Stimulated activated CD8-positive, alpha-beta memory T cell treated with anti-CD3 and anti-CD28 coated beads, Interleukin-4, amount 100 ng/mL, for 4 hours (primary cell): ENCODE data around the gene SH2D7.

Experiments used
- DNase-seq, 2 donors: peaks; one replicate each; pipeline ENCODE4 v3.0.0-alpha.2; 2020; ENCODE audit warnings: low read depth in 2 of 2, low spot score in 1 of 2

SH2D7 gene

DNA sequence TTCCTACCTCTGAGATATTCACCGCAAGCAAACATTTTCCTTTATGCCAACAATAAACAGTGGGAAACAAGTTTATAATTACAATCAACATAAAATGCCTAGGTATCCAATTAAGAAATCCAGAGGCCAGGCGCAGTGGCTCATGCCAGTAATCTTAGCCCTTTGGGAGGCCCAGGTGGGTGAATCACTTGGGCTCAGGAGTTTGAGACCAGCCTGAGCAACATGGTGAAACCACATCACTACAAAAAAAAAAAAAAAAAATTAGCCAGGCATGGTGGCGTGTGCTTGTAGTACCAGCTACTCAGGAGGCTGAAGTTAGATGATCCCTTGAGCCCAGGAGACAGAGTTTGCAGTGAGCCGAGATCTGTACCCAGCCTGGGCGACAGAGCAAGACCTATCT, 32.1 kb upstream of the SH2D7 start:
- DNase-seq, result no peak

DNA sequence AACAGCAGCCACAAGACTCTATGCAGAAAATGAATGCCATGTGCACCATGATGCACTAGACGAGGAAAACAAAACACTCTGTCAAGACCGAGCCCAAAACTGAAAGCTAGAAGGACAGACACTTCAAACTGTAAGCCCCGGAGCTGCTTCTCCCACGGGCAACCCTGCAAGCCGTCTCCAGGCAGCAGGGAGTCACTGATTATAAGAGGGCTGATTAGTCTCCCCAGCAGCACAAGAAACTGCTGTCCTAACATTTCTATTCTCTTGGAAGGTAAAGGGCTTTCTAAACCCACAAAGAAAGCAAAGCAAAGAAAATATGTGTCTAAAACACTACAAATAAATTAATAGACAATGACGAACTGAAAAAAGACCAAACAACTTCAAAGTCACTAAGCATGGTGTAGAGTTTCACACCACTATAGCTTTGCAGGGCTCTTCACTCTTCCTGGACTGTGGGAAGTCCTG, 30.4 kb upstream of the SH2D7 start:
- no peak for DNase-seq

DNA sequence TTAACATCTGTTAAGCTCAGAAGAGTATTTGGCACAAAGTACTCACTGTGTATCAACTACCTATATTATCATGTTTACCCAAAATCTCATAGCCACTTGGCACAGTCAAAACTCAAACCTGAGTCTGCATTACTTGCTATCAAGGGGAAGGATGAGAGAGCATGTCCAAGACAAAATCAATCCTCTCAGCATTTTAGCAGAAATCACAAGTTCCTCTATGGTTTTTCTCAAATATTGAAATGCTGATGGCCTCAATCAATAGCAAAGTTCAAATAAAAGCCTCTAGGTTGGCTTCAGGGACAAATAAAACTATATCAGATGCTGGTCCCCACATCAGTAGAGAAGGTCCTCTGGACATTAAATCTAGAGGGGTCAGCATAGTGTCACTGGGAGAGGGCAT, 29.1 kb upstream of the SH2D7 start:
- DNase-seq, result no peak

GRCh38 chr15:78063970-78064385, 28.4 kb upstream of the SH2D7 start:
- no peak for DNase-seq

GRCh38 chr15:78064544-78064943, 27.8 kb upstream of the SH2D7 start:
- no peak for DNase-seq

- no peak for DNase-seq
Observed at GRCh38 chr15:78065284-78065872, 27.0 kb upstream of the SH2D7 start.

DNA sequence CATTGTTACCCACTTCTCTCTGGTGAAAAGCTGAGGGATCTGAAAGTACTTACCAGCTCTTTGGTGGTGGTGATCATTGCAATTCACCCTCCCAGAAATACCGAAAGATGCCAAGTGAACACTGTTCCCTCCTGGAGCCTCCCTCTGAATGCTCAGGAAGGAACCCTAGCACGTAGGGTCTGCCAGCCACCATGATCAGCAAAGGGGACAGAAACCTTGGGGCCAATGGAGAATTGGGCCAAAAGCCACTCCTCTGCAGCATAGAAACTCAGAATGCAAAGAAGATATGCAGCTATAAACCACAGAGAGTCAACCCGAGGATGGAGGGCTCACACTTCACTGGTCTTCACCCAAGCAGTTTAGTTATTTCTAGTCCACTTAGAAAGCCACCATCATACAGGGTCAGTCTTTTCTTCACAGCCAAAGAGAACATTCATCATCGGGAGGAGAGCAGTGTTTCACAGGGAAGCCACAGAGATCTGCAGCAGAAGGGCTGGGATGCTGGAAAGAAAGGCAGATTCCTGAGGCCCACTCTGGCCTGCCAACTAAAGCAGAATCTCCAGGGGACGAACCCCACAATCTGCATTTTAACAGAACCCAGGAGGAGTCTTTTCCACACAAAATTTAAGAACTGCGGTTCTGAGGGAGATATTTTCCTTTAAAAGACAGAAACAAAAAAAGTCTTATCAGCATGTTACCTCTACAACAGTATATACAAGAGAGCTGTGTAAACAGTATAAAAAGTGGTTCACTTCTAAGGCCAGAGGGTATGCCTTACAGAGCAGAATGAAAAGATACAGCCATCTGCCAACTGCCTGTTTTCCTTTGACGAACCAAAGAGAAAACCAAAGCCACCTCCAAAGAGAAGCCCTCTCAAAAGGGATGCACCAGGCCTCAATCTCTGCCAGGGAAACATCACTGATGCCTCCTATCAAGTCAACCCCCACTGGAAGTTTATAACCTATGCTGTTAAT, 26.1 kb upstream of the SH2D7 start:
- no peak for DNase-seq

GRCh38 chr15:78067328-78068228, 24.8 kb upstream of the SH2D7 start:
- DNase-seq, result no peak

DNA sequence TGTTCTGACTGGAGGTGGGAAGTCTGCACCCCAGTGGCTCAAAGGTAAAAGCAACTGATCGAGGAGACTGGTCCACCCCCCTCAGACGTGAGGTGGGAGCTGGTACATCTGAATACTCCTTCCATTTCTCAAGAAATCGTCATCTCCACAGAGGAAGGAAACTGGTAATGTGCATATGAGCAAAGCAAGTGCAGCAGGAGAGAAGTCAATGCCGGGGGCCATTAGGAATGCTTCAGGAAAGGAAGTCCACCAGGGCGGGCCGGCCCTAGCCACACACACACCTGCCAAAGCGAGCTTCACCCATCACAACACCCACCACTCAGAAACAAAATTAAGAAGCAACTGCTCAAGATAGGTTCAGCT, 23.3 kb upstream of the SH2D7 start:
- DNase-seq, result no peak

GRCh38 chr15:78069462-78070029, 22.8 kb upstream of the SH2D7 start:
- no peak for DNase-seq

GRCh38 chr15:78070049-78070700, 22.2 kb upstream of the SH2D7 start:
- DNase-seq, result no peak

- no peak for DNase-seq
Observed at GRCh38 chr15:78071383-78071782, 21.0 kb upstream of the SH2D7 start.

DNA sequence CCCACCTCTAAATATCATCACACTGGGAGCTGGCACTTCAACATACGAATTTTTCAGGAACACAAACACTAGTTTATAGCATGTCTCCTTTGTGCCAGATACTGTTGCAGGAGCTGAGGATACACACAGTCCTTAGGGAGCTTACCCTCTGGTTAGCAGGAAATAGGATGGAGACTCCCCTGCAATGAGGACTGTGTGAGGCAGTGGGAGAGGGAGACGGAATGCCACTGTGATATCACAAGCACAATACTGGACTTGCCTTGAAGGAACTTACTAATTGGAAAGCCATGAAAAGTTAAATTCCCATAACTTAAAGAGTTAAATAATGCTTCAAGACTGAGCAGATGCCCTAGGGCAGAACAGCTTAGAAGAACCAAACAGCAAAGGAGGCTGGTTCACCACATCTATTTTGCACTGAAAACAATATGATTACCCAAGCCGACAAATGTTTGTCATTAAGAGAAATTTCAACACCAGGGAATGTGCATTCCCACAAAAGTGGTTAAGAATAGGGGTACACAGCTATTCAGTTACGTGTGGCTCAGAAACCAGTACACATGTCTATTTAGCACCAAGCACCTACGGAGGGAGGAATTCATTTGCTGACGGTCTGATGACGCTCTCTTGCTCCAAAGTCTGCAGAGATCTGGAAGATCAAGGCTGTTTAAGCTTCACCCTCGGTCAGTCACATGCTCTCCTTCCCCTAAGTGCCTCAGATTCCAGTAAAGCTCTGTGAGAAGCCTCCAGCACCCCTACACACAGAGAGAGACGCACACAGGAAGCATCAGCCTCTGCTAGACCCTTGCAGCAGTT, 20.1 kb upstream of the SH2D7 start:
- no peak for DNase-seq

DNA sequence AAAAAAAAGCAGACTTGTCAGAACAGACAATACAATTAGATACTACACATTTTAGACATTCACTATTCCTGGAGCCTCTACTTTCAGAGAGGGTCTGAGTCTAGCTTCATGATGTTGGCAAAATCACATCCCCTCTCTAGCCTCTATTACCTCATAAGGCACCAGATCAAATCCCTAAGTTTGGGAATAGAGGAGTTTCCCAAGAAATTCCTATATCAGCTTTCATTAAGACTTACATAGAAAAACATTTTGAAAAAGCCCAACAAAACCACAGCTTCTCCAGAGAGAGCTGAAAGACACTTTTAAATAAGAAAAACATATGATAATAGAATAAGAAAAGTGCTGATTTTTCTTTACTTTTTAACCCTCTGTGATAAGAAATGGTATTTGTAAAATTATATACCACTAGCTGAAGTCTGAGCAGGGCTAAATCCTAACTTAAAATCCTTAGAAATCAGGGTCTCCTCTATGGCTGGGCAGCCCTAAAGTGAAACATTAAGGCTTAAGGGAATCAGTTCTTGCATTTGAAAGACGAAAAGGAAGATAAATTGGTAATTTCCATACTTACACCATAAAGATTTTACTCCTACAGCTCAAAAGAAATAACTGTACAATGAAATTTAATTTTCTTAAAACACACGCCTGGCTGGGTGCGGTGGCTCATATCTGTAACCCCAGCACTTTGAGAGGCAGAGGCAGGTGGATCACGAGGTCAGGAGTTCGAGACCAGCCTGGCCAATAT, 19.1 kb upstream of the SH2D7 start:
- no peak for DNase-seq

- DNase-seq, result no peak
Observed at GRCh38 chr15:78075490-78076230, 16.7 kb upstream of the SH2D7 start.

DNA sequence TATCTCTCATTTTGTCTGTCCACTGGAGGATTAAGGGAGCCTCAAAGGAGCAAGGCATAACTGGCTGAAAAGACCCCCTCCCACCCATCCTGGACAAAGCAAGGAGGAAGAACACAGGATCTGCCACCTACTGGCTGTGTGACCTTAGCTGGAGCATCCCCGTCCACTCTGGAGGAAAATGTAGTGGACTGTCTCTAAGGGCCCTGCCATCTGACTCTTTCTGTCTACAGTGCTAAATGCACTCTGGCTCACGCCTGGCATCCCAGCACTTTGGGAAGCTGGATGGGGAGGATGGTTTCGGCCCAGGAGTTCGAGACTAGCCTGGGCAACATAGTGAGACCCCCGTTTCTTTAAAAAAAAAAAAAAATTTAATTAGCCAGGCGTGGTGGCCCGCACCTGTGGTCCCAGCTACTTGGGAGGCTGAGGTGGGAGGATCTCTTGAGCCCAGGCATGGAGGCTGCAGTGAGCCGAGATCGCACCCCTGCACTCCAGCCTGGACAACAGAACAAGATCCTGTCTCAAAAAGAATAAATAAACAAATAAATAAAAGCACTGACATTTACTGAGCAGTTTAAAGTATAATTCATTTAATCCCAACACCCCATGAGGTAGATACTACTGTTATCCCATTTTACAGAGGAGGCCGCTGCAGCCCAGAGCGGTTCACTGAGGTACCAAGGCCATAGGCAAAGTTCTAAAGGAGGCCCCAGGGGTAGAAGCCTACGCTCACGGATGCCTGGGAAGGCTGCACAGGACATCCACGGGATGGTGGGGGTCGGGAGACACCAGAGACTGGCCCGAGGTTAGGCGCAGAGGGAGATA, 15.9 kb upstream of the SH2D7 start:
- no peak for DNase-seq

DNA sequence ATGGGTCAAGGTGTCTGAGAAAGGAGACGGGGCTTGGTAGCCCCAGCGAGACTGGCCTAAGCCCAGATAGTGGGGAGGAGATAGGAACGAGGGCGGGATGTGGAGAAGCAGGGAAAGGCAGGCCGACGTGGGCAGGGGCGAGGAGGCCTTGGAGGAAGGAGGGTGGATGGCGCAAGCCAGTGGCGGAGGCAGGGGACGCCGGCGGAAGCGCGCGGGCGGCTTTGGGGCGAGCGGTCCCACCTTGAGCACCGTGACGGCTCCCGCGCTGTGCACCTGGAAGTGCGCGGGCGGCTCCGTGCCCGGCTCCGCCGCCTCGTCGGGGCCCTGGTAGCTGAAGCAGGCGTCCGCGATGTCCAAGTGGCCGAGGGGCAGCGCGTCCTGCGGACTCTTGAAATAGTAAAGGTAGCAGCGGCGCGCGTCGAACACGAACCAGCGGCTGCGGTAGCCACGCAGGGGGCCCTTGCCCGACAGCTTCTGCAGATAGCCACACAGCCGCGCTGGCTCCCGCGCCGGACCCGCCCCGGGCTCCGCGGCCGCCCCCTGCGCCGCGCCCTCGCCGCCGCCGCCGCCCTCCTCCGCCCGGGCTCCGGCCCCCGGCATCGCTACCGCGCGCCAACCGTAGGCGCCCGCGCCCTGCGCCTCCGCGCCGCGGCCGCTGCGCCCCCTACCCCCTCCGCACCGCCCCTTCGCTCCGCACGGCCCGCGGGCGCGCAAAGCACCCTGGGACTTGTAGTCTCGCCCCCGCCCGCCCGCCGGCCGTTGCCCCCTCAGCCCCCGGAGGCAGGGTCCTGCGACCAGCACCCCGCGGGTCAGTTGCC, 15.1 kb upstream of the SH2D7 start, which contains the start of gene TBC1D2B:
Gene TBC1D2B (minus strand): TSS at position 659 of the 818 bp plus-strand sequence. CDS start 59 bp downstream, at position 600.
- DNase-seq, result peak in 1 of 2 donors; percentile 47
